Measurements from ENCODE around the gene AMBP.
"Not testable (repeated sequence)": the region's sequence is repeated elsewhere in the genome, so short reads cannot be mapped to it uniquely, and the experiment has no call there.

AMBP gene

GRCh38 chr9:114050646-114051045 lies 27.5 kb downstream of the AMBP start:
- DNase-seq, result no peak

- no peak for DNase-seq
These were observed 27.9 kb downstream of the AMBP start for GRCh38 chr9:114050226-114050568.

GRCh38 chr9:114049441-114050225 lies 28.5 kb downstream of the AMBP start:
- DNase-seq, result no peak

- DNase-seq, result no peak
These were observed 29.3 kb downstream of the AMBP start for GRCh38 chr9:114048533-114049415.

DNA sequence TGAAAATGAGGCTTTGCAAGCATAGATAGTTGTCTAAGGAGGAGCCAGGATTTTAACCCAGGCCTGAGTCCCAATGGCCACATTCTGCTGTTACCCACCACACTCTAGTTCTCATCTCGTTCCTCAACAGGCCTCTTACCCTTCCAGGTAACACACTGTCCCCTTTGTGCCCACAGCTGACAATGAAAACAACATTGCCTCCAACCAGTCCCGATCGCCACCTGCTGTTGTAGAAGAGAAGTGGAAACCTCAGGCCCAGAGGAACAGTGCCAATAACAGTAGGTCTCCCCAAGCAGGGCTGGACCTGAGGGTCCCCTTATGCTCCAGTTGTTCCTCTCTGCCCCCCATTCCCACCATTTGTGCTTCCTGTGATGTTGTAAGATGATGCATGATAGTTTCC lies 30.4 kb downstream of the AMBP start:
- DNase-seq, result peak in 2 of 4 experiments; percentile 7 to 22

- no peak for DNase-seq
These were observed 31.2 kb downstream of the AMBP start for GRCh38 chr9:114046875-114047274.

DNA sequence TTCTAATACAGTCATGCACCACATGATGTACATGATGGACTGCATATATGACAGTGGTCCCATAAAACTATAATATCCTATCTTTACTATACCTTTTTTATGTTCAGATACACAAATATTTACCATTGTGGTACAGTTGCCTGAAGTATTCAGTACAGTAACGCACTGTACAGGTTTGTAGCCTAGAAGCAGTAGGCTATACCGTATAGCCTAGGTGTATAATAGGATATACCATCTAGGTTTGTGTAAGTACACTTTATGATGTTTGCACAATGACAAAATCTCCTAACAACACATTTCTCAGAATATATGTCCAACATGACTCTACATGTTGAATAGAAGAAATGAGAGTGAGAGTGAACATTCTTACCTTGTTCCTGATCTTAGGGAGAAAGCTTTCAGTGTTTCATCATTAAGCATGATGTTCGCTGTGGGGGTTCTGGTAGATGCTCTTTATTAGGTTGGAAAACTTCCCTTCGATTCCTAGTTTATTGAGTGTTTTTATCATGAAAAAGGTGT lies 31.8 kb downstream of the AMBP start:
- no peak for DNase-seq

DNA sequence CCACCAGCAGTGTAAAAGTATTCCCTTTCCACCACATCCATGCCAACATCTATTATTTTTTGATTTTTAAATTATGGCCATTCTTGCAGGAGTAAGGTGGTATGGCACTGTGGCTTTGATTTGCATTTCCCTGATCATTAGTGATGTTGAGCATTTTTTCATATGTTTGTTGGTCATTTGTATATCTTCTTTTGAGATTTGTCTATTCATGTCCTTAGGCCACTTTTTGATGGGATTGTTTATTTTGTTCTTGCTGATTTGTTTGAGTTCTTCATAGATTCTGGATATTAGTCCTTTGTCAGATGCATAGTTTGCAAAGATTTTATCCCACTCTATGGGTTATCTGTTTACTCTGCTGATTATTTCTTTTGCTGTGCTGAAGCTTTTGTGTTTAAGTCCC lies 34.4 kb downstream of the AMBP start:
- DNase-seq, result not testable (repeated sequence)

GRCh38 chr9:114039484-114039883 lies 38.6 kb downstream of the AMBP start:
- DNase-seq, result no peak

GRCh38 chr9:114038724-114039313 lies 39.3 kb downstream of the AMBP start:
- no peak for DNase-seq

DNA sequence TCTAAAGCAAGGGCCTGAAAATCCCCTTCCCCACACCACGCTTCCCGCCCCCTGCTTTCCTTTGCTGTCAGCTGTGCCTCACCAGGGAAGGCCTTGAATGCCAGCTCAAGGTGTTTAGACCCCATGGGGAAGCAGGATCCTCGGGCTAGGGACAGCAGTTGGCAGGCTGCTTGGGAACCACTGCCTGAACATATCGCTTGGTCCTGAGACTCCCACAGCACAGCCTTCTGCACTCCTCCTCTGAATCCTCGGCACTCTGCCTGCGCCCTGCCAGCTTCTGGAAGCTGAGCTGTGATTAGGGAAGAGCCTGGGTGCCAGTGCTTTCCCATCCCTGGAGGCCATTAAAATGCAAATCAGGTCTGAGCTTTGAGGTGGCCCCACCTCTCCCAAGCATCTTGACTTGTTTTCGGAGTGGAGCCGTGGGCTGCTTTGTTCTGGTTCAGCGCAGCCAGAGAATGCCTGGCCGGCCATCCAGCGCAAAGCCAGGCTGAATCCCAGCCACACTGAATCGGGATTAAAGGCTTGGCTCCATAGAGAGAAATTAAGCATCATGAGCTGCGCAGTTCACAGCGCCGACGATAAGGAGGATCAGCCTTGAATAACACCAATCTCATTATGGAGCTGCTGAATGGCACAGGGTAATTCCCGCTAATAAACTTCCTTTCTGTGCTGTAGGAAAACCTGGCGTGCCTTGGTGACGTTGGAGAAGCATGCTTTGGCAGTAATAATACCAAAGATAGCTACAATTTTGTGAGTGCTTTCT lies 40.0 kb downstream of the AMBP start:
- DNase-seq, result no peak

- DNase-seq, result no peak
These were observed 40.9 kb downstream of the AMBP start for GRCh38 chr9:114037249-114037648.

DNA sequence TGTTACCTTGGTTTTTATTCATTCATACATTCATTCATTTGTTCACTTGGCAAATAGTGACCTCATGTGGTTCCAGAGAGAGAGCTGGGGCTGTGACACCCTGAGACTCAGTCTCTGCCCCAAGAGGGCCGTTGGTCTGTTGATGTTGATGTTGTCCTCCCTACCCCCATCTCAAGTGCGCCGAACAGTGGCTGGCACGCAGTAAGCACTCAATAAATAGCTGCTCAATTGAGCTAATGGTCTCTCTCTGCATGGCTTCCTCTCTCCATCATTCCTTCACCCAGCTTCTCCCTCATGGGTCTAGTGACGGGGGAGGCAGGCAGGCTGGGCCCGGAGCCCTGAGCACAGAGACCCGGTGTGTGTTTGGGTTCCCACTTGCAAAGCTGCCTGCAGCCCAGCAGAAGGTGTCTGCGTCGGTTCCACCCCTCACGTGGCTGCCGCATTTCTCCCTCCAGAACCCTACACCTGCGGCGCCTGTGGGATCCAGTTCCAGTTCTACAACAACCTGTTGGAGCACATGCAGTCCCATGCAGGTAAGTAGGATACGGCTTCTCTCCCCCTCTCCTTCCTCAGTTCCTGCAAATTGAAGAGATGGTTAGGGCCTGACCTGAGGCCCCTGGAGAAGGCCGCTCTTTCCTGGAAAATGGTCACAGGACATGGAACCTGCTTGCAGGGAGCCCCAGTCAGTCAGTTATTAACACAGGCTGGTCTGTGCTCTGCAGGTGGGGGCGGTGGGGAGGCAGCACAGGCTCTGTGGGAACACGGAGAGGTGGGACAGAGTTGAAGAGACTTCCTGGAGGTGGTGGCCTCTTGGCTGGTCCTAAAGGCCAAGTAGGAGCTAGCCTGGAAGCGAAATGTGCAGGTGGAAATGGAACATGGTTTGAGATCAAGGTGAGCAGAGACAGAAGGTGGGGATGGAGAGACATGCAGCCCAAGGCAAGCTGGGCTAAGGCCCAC lies 42.0 kb downstream of the AMBP start:
- no peak for DNase-seq

GRCh38 chr9:114035221-114035844 lies 42.8 kb downstream of the AMBP start:
- no peak for DNase-seq

DNA sequence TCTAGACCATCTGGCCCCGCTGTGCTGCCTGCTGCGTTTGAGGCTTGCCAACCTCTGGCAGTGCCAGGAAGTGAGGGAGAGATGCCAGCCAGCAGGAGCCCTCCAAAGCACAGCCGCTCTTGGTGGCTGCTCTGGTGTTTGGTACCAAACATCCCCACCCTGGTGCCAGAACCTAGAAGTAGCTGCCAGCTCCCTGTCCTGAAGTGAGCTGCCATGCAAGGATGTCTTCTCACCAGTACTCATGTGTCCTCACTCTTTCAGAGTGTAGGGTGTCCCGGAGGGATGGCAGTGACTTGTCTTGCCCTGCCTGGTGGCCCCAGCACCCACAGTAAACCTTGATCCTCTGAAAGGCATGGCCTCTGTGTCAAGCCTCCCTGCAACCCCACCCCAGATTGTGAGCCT lies 43.4 kb downstream of the AMBP start:
- no peak for DNase-seq

DNA sequence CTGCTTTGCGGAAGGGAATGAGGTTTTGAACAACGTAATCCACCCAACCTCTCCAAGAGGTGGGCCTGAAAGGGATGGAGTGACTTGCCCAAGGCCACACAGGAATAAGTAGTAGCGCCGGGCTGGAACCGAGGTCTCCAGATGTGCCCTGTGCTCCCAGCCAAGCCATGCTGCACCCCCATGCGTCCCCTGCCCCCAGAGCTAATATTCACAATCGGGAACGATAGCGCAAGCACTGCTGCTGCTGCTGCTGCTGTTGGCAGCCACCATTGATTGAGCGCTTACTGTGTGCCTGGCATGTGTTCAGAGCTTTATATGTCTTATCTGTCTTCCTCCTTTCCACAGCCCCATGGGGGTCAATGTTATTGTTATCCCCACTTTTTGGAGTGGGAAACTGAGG lies 43.9 kb downstream of the AMBP start:
- DNase-seq, result no peak

DNA sequence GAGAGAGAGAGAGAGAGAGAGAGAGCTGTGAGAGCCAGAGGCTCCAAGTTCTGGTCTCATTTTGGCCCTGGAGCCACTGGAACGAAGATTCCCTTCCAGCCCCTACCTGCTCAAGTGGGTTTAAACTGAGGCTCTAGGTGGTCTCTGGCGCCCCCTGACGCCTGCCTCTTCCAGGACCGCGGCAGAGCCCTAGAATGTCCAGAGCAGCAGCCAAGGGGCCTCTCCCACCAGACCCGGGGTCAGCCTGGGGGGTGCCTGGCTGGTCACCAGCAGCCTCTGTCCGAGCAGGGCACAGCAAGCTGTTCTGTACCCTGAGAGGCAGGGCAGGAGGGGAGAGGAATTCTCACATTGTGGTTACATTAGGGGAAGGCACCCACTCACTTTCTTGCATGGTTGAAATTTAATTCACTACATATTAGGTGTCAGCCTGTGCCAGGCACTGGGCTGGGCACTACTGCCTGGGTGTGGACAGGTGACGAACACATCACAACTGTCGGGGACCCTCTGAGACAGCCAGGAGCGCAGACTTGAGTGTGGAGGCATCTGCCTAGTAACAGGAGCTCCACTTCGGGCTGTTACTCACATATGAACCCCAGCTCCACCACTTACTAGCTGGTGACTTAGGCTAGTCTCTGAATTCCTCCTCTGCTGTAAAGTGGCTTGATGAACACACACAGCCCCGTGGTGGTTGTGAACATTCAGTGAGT lies 44.5 kb downstream of the AMBP start:
- peak; percentile 4 to 53 (median 22) for DNase-seq

GRCh38 chr9:114031948-114032840 lies 45.9 kb downstream of the AMBP start:
- DNase-seq, result no peak

- DNase-seq, result no peak
These were observed 47.0 kb downstream of the AMBP start for GRCh38 chr9:114031037-114031630.
